Kasumi-1 (cell line): Measurements from ENCODE around the gene TADA2B.

Experiments
- DNase-seq, 2 experiments: peaks; one replicate each; lab custom pipeline; 2025; lab: John Stamatoyannopoulos, UW

The TADA2B gene, protein sequence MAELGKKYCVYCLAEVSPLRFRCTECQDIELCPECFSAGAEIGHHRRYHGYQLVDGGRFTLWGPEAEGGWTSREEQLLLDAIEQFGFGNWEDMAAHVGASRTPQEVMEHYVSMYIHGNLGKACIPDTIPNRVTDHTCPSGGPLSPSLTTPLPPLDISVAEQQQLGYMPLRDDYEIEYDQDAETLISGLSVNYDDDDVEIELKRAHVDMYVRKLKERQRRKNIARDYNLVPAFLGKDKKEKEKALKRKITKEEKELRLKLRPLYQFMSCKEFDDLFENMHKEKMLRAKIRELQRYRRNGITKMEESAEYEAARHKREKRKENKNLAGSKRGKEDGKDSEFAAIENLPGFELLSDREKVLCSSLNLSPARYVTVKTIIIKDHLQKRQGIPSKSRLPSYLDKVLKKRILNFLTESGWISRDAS

DNA sequence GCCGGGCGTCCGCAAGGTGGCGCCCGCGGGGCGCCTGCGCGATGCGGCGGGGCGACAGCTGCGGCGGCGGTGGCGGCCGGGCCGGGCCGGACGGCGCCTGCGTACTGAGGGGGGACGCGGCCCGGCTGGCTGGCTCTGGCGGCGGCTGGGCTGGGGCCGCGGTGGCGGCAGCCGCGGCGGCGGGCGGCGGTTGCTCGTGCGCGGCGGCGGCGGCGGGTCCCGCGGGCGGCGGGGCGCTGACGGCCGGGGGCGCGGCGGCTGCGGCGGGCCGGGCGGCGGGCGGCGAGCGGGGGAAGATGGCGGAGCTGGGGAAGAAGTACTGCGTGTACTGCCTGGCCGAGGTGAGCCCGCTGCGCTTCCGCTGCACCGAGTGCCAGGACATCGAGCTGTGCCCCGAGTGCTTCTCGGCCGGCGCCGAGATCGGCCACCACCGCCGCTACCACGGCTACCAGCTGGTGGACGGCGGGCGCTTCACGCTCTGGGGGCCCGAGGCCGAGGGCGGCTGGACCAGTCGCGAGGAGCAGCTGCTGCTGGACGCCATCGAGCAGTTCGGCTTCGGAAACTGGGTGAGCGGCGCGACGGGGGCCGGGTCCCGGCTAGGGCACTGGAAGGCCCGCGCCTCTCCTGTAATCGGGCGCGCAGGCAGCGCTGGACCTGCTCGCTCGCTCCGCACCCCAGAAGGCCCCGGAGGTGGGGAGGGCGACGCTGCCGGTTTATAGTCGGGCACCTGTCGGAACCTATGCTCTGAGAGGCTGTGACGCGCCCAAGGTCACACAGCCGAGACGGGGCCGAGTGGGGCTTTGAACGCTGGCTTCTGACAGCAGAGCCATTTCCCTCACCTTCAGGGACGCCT lies at the start of gene TADA2B:
Gene TADA2B, plus strand, starts transcription at position 89 of the 853 bp plus-strand sequence. Its CDS starts 208 bp downstream, at position 297.
- peak in 1 of 2 experiments; percentile 26 for DNase-seq

DNA sequence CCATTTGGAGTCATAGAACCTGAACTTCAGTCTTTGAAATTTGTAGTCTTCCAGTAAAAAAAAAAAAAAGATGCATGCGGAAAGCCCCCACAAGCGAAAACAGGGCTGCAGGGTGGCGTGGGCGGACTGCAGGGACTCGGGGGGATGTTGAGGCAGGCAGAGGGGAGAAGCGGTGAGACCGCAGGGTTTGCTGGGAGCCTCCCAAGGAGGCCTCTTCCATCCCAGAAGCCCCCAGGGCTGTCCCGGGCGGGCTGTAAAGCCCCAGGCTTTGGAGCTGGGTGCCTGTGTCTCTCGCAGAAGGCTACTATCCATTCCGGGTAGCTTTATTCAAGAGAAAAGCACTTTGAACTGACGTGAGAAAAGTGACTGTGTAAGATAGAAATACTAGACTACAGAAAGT lies 46.7 kb upstream of the TADA2B start:
- DNase-seq = no peak

DNA sequence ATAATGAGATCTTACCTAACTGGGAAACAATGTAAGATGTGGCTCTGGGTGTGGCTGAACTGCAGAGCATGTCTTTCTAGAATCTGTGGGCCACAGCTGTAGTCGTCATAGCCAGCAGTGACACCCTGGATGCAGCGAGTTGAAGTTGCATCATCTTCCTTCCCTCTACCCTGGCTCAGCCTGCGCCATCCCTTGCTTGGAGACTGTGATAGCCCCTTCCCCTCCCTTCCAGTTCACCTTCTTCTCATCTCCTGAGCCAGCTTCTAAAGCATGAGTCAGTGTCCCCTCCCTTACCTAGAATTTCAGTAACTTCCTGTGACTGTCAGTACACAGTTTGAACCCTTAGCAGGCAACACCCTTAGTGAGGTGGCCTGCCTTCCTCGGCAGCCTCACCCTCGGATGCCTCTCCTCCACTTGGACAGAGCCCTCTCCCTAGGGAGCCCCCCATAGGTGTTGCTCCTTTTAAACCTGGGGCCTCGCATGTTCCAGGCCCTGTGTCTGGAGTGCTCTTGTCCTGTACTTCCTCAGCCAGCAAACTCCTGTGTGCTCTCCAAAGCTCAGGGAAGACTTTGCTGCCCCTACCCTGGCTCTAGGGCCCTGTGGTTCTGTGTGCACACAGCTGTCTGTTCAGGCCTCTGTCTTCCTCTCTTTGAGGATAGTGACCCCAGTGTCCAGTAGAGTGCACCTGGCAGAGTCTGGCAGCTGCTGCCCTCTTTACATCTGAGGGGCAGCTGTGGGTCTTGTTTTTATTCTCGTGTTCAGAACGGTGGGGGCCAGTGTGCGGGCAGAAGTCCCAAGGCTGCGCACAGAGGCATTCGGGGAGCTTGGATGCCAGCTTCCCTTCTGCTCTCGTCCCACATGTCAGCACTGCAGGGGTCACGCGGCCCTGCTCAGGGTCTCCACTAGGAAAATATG lies 43.7 kb upstream of the TADA2B start:
- no peak for DNase-seq

DNA sequence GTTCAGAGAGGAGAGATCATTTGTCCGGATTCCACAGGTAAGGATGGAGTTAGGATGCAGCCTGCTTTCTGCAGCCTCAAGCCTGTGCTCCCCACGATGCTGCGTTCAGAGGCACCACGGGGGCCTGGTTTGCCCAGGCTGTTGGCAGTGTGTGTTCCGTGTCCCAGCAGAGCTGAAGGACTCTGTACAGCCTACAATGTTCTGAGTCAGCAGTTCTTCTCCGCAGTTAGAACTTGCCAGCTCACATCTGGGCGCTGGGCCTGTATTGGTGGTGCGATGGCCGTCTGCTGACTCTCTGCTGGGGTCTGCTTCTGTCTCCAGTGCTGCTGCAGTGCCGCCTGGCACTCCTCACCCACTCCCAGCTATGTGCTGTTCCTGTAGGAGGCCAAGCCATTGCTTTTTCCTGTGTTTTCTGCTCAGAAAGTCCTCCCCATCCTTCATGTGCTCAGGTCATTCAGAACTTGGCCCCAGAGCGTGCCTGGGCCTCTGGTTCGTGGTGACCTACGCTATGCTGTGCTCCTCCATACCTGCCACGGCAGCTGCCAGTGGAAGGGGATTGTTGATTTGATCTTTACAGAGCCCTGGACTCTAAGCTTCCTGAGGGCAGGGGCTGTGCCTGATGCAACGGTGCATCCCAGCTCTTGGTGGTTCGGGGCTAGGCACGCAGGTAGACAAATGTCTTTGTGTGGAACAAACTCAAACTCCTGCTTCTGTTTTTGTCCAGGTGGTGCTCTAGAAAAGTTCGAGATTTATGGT lies 42.6 kb upstream of the TADA2B start:
- DNase-seq = no peak

DNA sequence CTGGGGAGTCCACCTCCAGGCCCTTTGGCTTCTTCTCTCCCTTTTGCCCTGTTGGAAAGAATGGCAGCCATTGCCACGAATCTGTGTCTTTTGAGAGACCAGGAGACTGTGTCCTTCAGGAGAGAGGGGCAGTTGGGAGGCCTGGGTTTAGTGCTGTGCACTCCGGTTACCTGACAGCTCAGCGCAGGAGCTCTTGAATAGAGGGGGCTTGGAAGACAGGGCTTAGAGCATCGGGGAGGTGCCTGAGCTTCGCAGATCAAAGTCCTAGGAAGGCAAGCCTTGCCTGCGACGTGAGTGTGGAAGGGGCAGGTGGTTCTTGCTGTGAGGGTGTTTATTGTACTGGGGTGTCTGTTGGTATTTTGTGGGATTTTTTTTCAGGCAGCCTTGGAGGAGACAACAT lies 41.9 kb upstream of the TADA2B start:
- DNase-seq = no peak

DNA sequence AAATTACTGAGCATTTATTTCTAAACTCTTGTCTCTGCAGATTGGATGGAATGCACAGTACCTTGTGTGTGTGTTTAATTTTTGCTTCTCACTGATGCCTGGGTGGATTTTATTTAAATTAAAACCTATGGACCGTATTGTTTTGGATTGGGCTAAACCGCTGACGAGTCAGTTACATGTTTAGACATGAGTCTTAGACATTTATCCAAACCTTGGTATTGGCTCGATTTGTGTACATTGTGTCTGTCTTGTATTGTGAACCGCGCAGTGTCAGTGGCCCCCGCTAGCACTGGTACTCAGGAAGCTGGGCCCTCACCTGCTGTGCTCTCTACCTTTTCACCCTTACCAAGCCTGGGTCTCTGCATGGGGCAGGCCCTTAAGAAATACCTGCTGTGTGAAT lies 40.8 kb upstream of the TADA2B start:
- no peak for DNase-seq

DNA sequence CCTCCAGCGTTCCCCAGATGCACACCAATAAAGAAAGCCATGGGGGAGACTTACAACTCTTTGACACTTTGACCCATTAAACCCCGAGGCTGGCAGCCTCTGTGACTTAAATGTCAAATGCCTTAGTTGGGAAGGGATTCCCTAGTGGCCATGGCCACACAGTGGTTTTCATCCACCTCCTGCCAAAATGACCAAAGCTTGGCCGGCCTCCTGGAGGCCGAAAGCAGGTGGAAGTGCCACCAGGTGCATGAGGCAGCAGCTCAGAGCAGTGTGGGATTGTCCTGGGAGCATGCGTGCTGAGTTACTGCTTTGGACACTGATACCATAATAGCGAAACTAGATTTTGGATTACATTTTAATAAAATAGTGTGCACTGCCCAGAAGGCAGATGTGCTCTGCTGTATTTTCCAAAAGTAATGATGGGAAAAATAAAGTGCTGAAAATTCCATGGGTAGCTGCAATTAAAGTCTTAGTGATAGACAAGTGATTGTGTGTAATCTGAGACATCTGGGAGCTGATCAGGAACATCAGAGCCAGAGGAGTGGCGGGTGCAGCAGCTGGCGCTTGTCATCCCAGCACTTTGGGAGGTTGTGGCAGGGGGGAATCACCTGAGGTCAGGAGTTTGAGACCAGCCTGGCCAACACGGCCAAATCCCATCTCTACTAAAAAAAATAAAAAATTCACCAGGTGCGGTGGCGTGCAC lies 39.8 kb upstream of the TADA2B start:
- DNase-seq = no peak

DNA sequence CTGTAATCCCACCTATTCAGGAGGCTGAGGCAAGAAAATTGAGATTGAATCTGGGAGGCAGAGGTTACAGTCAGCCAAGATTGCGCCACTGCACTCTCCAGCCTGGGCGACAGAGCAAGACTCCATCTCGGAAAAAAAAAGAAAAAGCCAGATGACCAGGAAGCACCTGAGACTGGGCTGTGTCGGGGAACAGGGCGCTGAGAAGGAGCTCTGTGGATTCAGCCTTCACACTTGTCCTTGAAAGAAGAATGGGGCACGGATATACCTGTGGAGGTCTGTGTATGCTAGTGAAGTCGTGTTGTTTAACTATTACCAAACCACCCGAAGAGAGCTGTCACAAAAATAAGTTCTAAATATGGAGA lies 39.3 kb upstream of the TADA2B start:
- DNase-seq = no peak

DNA sequence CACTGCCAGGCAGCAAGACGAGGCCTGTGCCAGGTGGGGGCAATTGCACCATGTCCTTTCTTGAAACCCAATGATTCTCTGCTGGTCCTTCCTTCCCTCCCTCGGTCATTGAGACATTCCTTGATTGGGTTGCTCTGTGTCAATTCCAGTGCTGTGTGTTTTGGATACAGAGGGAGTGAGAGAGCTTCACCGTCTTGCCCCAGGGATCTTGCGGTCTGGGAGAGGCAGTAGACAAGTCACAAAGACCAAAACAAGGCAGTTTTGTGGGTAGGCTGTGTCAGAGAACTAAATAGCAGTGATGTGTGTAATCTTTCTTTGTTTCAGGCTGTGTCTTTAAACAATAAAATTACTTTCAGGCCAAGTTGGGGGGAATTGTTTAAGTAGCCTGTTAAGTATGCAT lies 38.8 kb upstream of the TADA2B start:
- DNase-seq = no peak

DNA sequence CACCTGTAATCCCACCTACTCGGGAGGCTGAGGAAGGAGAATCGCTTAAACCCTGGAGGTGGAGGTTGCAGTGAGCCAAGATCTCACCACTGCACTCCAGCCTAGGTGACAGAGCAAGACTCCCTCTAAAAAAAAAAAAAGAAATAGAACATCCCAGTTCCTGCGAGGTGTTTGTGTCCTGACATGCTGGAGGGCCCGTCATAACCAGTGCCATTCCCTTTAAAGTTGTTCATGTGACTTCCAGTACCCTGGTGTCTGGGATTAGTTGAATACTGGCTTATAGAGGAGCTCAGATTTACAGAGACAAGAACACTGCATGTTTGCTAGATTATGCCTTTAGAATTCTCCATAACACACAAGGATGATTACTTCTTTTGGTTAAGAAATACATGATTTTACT lies 37.6 kb upstream of the TADA2B start:
- no peak for DNase-seq

DNA sequence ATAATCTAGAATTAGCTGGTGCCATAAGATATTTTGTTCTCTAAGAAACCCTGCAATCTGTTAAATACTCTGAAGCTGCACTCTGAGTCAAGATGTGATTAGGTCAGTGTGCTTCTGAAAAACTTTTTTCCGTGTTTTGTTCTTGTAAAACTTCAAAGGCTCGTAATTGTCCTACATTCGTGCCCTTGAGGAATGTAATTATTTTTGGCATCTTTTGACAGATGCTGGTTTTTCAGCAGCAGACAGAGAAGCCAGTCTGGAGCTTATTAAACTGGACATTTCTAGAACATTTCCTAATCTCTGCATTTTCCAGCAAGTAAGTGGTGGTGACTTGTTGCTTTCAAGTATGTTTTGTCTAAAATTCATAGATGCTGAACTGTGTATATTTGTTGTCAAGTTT lies 36.8 kb upstream of the TADA2B start:
- DNase-seq = no peak

DNA sequence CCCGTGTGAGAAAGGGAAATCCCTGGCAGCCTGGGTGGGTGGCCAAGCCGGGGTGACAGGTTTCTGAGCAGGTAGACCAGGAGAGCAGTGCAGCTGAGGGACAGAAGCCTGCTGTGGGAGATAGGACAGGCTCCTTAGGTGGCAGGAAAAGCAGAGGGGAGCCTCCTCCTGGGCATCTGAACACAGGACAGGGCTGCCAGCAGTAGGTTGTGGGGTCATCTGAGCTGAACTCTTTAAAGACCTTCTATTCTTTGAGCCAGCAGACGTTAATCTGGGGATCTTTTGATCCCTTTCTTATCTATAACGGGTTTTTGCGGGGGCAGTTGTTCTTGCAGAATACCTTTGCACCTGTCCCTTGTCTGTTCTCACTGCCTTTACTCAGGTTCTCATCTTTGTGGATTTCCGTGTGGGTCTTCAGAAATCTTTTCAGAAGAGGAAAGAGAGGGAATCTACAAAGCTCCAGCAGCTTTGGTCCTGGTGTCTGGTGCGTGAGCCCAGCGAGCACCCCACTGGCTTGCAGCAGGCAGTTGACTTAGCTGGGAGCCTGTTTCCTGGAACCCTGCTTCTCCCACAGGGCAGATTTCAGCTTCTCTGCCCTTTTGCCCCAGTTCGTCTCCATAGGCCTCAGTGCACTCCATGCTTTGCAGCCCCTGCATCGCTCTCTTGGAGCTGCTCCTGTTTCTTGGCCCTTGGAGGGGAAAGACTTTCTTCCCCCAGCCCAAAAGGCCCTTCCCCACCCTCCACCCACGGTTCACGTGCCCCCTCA lies 35.8 kb upstream of the TADA2B start:
- DNase-seq = no peak

DNA sequence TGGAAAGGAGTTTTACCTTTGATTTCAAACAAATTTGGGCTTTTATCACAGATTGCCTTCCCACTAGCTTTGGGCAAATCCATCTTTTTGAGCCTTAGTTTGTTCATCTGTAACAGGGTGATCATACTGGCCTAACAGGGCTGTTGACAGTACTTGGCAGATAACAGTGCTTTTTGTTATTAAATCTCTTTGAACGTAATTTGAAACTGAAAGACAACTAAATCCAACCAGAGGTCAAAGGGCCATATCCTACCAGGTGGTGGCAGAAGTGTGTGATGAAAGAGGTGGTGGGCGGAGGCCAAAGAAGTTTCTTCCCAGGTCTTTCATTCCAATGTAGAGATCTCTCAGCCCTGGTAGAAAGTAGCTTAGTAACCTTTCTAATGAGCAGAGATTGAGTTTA lies 35.2 kb upstream of the TADA2B start:
- no peak for DNase-seq

DNA sequence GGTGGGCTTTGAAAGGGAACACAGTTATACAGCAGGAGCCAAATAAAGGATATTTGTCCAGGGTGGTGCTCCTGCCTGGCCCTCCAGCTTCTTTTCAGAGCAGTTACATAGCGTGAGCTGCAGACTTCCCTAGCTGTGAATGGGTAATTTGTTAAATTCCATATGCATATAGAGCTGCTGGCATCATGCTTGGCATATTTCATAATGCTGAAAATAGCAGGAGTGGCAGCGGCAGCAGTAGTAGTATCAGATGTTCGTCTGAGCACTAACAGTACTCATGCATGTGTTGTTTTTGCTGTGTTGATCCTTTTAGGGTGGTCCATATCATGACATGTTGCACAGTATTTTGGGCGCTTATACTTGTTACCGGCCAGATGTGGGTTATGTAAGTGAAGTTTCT lies 33.6 kb upstream of the TADA2B start:
- DNase-seq = no peak

DNA sequence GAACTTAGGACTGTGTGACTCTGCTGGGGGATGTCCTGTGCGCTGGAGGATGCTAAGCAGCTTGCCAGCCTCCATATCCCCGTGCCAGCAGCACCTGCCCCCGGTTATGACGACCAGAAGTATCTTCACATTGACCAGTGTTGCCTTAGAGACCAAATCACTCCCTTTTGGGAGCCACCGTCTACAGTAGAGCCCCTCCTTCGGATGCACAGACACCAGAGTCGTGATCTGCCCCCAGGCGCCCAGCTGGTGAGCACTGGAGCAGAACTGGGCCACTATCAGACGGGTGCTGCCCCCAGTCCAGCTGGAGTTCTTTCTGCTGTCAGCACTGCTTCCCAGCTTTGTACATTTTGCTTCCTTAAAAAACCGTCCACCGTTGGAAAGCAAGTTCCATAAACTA lies 30.0 kb upstream of the TADA2B start:
- DNase-seq = no peak

DNA sequence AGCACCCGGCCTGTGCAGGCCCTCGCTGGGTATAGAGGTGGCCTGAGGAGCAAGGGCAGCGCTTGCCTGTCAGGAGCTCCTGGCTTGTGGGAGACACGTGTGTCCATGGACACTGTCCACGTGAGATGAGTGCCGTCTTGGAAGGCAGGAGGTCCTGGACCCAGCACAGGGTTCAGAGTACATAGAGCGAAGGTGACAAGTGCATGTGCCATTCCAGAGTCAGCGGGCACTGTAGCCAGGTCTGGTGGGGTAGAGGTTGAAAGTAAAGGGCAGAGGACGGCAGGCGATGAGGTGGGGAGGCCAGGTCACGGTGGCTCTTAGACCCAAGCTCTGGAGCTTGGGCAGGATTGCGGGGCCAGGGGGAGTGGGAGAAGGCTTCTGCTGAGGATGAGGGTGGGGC lies 28.4 kb upstream of the TADA2B start:
- DNase-seq = no peak

DNA sequence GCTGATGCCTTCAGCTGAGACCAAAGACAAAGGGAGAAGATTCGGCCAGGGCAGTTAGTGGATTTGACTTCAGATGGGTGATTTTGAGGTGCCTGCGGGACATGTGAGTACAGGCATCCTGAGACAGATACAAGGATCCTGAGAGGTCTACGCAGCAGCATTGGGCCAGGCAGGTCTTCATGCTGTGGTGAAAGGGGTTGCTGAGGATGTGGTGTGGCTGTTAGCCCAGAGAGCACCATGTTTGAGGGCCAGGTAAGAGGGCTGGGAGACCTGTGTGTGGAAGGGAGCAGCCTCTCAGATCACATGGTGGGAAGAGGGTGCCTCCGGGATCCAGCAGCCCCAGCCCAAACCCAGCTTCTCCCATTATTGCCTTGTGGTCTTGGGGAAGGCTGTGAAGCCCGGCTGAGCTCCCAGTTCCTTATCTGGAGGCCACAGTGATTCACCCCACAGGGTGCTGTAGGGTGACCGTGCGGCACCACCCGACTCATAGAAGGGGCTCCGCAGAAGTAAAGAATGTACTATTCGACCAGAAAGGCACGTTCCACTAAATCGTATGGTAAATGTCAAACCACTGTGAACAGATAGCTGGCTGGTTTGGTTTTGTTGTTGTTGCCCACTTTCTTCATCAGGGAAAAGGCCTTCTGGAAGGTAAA lies 27.7 kb upstream of the TADA2B start:
- DNase-seq = no peak

DNA sequence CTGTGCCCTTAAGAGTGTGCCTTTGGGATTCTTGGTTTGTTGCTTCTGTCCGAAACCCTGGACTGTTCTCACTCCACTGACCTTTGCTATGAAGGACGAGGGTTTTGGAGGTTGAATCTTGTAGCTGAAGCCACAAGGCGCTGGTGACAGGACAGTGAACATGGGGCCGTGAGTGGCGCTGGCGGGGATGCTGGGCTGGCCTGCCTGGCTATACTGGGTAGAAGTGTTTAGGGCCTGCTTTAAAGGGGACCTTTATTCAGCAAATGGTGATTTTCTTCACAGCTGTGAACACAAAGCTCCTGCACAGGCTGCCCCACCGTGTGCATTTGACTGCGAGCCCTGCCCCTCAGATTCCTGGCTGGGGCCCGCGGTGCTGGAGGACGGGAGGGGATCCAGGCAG lies 27.1 kb upstream of the TADA2B start:
- no peak for DNase-seq

DNA sequence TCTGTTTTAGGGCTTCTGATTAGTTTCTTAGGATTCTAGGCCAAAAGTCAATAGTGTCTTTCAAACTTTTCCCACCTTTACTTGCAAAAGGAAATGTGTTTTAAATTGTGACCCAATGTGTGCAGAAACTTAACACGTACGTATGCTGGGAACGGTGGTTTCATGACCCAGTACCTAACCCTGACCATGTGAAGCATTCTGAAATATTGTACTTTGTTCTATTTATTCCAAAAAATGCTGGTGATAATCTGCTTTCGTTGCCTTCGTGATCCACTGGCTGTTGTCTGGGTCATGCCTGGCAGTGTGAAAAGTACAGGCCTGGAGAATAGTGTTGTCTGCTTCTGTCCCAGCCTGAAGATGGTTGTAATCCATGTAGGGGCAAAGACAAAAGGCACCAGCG lies 26.7 kb upstream of the TADA2B start:
- no peak for DNase-seq
